ENCODE measurements around the gene ZNF69.

DNA sequence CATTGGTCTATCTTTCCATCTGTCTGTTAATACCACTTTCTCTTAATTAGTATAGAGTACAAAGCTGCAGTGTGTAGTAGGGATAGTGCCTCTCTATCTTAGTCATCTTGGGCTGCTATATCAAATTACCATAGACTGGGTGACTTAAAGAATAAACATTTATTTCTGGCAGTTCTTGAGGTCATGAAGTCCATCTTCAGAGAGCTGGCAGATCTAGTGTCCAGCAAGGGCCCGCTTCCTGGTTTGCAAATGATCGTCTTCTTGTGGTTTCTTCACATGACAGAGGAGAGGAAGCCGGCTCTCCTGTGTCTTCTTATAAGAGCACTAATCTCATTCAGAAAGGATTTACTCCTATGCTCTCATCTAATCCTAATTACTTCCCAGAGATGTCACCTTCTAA lies 43.5 kb downstream of the ZNF69 start:
- no peak for TF ChIP-seq CTCF (IDR thresholded peaks at IDR 0.05)
- no peak for TF ChIP-seq POLR2A (IDR thresholded peaks at IDR 0.05)
